ENCODE results near the gene TREML1.
A peak's percentile ranks its signal among the peaks of the same experiment; 100 is the strongest.
"Not testable (repeated sequence)": the region's sequence is repeated elsewhere in the genome, so short reads cannot be mapped to it uniquely, and the experiment has no call there.

Gene TREML1, protein sequence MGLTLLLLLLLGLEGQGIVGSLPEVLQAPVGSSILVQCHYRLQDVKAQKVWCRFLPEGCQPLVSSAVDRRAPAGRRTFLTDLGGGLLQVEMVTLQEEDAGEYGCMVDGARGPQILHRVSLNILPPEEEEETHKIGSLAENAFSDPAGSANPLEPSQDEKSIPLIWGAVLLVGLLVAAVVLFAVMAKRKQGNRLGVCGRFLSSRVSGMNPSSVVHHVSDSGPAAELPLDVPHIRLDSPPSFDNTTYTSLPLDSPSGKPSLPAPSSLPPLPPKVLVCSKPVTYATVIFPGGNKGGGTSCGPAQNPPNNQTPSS

DNA sequence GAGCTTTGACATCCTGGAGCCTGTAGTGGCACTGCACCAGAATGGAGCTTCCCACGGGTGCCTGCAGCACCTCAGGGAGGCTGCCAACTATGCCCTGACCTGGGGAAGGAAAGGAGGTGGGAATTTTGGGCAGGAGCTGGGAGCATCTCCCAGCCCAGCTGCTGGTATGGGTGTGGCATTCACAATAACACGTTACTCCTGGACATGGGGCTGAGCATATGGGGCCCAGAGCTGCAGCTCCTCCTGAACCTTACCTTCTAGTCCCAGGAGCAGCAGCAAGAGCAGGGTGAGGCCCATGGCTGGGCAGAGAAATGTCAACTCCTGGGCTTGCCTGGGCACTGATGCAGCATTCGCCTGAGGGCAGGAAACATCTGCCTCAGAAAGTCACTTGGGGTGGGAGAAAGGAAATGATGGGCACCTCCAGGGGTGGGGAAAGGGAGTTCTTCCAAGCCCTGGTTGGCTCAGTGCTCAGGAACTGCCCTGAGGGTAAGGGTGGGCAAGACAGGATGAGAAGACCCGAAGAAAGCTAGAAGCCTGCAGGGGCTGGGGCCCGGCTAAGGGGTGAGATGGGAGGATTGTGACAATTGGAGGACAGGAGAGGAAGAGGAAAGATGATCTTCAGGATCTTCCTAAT lies at the start of gene TREML1:
TSS of gene TREML1 (minus strand) at position 356 of the 634 bp plus-strand sequence. CDS start at position 297, 59 bp downstream.
- no peak for DNase-seq (ENCODE audit: low read depth in 3 of 3, low spot score in 1 of 3)

DNA sequence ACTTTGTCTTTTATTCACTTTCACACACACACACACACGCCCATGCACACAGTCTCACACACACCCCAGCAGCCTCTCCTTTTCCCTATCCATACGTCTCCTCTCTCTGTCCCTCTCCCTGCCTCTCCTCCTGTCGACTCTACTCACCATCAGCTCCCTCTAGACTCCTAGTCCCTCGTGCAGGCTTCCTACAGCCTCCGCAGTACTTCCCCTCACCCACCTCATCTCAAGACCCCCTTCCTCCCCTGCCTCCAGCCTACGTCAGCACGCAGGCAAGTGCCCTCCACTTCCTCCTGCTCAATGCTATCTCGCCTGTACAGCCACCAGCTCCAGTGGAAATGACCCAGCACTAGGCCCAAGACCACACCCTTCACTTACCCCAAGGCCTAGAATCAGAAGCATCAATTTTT lies 47.6 kb upstream of the TREML1 start:
- DNase-seq (ENCODE audit: low read depth in 3 of 3, low spot score in 1 of 3) = no peak

DNA sequence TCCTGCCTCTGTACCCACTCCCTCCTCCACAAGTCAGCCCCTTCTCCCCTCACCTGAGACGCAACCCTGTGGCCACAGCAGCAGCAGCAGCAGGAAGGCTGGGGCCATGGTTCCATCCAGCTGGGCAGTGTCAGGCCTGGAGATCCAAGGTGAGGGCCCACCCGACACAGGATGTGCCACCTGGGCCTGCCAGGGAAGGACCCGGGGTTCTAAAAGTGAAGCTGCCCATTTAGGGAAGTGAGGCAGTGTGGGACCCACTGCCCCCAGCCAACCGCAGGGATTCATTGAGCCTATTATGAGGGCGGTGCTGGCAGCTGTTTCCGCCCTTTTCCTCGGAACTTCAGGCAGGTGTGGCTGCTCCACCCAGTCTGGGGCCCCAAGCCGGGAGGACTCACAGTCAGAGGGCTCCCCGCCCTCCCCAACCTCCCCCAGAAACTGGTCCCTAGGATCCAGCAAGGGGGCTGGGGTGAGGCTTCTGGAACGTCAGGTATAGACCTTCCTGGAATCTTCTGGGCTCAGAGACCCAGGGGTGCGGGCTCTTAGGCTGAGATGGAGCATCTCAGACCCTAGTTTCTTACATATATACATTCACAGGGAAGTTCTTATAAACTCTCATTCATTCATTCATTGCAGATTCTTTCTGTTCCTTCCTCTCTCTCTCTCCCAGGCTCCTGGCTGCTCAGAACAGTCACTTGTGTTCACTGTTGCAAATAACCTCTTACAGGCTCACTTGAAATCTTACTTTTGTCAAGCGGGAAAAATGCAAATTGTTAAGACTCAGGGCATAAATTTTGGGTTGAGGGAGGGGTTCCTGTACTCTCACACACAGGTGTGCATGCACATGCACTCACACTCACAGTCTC lies 47.0 kb upstream of the TREML1 start, which contains the start of gene TREML2:
TSS of gene TREML2 (minus strand) at position 249 of the 863 bp plus-strand sequence. CDS start at position 108, 141 bp downstream.
- no peak for DNase-seq (ENCODE audit: low read depth in 3 of 3, low spot score in 1 of 3)

DNA sequence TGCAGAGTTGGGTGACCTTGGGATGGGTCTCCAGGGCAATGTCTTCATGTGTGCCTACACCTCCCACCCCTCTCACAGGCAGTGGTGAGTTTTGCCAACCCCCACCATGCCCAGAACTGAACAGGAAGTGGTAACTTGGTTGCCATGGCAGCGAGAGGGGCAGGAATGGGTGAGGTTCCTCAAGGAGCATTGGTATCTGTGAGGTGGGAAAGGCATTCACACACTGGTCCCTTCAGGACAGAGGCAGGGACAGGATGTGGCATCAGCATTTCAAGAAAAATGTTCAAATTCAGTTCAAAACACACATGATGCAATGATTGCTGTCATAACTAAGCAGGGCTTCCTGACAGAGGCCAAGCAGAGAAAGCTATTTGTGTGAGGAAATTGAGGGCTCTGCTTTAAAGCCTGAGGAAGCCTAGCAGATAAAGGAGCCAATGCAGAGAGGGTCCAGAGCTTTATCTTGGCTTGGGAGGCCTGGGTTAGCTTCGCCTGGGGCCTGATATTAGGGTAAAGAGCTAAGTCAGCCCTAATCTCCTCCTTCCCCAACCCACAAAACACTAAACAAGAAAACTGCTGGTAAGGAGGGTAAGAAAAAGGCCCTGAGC lies 46.3 kb upstream of the TREML1 start:
- peak in 1 of 3 donors; percentile 20 for DNase-seq (ENCODE audit: low read depth in 3 of 3, low spot score in 1 of 3)

DNA sequence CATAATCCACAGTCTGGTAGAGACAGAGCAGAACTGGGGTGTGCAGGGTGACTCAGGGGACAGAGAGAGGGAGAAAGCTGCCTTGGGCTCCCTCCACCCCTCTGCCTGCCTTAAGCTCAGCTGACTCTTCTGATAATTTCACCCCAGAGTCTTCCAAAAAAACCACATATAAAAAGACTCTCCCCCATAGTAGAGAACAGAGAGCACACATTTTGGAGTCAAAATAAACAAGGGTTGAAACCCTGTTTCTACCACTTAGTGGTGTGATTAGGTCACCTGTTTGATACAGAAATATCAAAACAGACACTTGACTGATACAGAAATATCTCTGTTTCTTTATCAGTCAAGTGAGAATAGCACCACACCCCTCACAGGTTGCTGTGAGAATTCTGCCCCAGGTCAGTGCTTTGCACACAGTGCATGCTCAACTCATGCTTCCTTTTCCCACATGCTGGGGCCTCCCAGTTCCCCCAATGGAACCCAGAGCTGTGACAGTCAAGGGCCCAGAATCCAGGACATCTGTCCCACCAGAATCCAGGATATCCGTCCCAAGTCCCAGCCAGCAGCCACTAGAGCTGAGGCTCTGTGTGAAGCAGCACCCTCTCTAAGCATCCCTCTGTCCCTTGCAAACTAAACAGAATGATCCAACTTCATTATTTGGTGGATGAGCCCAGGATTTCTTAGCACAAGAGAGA lies 45.6 kb upstream of the TREML1 start:
- DNase-seq (ENCODE audit: low read depth in 3 of 3, low spot score in 1 of 3) = no peak

DNA sequence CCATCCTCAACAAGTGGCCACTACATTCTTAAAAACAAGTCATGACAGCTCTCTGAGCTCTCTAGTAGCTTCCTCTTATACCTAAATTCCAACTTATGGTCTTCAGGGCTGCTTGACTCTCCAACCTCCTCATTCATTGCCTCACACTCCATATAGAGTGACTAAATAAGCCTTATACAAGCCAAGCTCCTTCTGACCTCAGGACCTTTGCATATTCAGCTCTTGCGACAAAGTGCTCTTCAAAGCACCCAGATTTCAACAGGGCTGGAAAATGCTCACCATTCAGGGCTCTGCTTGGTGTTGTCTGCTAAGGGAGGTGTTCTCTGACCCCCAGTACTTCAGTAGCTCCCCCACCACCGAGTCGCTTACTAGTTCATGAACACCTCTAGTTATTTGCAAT lies 43.1 kb upstream of the TREML1 start:
- no peak for DNase-seq (ENCODE audit: low read depth in 3 of 3, low spot score in 1 of 3)

DNA sequence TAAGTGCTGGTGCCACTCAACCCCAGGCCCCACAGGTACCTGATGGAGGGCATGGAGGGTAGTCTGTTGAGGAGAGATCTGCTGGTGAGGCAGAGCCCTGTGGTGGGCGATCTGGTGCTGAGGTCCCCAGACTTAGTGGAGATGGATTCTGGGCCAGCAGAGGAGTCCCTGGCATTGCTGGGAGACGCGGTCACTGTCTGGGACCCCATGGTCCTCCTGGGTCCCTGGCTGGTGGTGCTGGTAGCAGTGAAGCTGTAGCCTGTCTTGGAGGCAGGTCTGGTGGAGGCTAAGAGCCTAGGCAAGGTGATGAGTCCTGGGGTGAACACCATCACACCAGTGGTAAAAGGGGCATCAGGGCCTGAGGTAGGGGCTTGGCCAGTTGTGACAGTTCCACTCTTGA lies 40.2 kb upstream of the TREML1 start:
- DNase-seq (ENCODE audit: low read depth in 3 of 3, low spot score in 1 of 3) = no peak

DNA sequence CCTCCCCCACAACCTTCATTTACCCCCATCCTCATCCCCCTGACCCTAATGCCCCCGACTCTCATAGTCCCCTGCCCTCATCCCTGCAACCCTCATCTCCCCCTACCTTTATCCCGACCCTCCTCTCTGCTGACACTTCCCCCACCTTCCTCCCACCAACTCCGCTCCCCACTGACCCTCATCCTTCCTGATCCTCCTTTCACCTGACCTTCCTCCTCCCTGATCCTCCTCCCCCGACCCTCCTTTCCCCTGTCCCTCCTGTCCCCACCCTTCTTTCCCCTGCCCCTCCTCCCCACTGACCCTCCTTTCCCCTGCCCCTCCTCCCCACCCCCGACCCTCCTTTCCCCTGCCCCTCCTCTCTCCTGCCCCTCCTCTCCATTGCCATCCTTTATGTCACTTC lies 39.7 kb upstream of the TREML1 start:
- DNase-seq (ENCODE audit: low read depth in 3 of 3, low spot score in 1 of 3) = no peak

DNA sequence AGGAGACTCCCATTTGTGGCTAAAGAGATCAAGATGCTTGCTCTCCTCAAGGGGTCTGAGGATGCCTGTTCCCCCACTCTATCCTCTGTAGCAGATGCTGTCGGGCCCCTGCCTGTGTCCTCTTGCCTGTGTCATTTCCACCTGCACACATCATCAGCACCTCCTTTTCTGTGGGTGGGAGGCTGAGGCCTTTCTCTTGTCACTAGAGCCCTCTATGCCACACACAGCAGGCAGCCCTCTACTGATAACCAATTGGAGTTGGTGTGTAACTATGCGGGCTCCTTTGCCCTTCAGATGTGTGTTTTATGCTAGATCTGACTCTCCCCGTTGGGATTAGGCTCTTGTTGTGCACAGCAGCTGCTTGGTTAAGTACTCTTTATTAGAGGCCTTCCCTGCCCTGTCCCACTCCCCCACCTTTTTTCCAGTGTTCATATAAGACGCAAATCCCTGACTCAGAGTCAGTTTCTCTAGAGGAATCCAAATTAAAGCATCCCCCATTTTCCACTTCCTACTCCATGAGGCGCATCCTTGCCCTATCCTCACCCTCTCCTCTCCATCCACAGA lies 39.1 kb upstream of the TREML1 start:
- DNase-seq (ENCODE audit: low read depth in 3 of 3, low spot score in 1 of 3) = no peak

DNA sequence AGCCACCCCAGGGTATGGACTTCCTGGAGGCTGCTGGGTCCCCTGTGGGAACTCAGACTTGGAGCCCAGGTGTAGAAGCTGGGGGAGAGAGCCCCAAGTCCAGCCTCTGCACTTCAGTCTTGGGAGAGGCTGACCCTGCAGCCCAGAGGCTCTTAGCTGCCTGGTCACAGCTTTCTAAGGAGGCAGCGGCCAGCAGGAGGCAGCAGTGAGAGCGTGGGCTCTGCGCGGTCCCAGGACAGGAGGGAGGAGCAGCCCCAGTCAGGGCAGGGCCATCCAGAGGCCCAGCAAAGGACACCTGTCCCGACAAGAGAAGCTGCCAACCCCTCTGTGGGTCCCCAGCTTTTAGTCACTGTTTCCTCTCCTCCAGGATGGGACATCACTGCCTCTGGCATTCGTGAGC lies 37.4 kb upstream of the TREML1 start:
- peak in 1 of 3 donors; percentile 37 for DNase-seq (ENCODE audit: low read depth in 3 of 3, low spot score in 1 of 3)

DNA sequence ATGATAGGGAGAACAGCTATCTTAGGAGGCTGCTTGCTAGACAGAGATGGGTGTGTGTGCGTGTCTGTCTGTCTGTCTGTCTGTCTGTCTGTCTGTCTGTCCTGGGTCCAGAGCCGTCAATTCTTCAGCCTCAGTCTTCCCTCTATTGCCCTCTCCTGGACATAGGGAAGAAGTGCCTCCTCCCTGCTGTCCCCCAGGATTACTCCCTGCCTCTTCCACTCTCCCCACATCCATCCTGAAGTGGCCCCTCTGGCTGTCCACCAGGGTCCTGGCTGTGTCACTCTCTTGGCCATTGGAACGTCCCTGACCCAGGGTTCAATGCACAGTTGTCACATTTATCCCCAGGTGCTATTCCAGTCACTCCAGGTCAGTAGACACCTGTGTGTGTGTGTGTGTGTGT lies 36.6 kb upstream of the TREML1 start:
- DNase-seq (ENCODE audit: low read depth in 3 of 3, low spot score in 1 of 3) = no peak

DNA sequence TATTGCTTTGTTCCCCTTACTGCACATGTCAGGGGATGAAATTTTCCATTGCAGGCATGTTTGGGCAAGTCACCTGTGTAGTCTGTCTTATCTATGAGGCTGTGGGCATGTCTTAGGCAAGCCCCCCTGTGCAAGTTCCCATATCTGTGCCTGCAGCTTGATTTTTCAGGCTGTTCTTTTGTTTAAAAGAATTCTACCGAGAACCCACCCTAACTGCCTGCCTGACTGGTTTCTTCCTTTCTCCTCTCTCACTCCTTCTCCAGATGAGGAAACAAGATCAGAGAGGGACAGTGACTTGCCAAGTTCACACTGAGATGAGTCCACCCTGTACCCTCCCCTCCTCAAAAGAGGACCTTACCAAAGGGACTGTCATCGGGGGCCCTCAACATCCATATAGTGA lies 35.8 kb upstream of the TREML1 start:
- DNase-seq (ENCODE audit: low read depth in 3 of 3, low spot score in 1 of 3) = no peak

DNA sequence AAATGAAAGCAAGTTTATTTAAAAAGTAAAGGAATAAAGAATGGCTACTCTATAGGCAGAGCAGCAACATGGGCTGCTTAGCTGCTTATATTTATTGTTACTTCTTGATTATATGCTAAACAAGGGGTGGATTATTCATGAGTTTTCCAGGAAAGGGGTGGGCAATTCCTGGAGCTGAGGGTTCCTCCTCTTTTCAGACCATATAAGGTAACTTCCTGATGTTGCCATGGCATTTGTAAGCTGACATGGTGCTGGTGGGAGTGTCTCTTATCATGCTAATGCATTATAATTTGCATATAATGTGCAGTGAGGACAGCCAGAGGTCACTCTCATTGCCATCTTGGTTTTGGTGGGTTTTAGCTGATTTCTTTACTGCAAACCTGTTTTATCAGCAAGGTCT lies 34.9 kb upstream of the TREML1 start:
- DNase-seq (ENCODE audit: low read depth in 3 of 3, low spot score in 1 of 3) = not testable (repeated sequence)

DNA sequence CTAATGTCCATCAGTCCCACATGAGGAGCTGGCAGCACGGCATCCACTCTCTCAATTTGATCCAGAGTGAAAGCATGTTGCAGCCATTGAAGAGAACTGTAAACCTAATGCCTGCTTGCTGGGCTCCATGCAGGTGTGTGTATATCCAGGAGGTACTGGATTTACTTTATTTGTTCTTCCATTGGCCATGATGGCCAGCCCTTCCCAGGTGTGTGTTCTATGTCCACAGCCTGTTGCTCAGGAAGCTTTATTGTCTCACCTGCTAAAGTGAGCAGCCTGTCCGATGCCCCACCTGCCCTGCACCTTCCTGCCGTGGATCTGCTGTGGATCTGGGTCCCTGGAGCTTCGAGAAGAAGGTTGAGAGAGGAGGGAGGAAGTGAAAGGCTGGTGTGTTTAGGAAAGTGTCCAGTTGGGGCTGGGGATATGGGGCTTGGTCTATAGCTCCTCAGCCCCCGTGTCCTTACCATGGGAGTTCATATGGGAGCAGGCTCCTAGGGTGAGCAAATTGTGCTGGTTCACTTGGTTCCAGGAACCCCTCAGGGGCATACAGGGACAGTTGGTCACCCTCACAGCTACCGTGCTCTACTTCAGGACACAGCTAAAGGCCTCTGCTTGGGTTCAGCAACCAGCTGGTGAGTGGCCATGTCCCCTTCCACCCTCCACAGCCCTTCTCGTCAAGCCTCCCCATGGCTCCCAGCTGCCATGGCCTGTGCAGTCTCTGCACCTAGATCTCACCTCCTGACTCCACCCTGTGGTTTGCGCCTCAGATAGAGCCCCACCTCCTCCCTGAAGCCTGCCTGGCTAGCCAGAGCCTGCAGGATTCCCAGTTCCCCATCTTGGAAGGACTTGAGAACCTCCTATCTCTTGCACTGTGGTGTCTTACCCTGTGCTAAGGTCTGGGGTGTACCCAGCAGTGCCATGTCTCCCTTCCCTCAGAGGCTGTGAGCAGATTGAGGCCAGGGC lies 34.1 kb upstream of the TREML1 start:
- no peak for DNase-seq (ENCODE audit: low read depth in 3 of 3, low spot score in 1 of 3)

DNA sequence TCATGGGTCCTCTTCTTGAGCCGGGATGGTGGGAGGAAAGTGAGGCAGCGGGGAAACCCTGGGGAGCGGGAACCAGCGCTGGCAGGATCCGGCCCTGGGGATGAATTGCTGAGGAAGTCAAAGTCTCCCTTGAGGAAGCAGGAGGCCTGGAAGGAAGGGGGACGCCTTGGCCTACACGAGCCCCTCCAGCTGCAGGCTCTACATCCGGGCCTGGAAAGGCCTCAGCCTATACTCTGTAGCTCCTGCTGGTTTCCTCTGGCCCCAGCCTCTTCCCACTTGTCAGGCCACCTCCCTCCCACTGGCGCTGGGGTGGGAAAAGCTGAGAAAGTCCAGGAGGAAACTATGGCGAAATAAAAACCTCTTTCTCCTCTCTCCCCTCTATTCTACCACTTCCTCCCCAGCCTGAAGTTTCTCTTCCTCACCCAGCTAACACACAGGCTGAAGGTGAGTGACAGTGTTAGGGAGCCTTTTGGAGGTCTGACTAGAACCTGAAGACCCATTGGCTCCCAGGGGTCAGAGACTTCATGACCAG lies 31.9 kb upstream of the TREML1 start:
- DNase-seq (ENCODE audit: low read depth in 3 of 3, low spot score in 1 of 3) = no peak

DNA sequence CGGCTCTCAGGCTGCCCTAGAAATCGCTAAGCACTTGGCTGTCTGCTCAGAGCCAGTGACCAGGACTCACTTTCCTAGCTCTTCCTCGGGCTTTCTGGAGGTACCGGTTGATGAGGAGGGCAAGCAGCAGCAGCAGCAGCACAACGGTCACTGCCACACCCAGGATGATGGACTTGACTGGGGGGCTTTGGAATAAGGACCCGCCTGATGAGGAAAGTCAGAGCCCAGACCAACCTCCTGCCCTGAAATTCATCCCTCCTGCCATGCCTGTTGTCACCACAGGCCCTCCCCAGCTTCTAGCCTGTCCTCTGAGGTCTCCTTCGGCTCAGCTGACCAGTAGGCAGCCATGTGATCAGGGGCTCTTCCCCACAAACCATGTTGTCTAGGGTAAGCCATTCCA lies 30.6 kb upstream of the TREML1 start:
- no peak for DNase-seq (ENCODE audit: low read depth in 3 of 3, low spot score in 1 of 3)

DNA sequence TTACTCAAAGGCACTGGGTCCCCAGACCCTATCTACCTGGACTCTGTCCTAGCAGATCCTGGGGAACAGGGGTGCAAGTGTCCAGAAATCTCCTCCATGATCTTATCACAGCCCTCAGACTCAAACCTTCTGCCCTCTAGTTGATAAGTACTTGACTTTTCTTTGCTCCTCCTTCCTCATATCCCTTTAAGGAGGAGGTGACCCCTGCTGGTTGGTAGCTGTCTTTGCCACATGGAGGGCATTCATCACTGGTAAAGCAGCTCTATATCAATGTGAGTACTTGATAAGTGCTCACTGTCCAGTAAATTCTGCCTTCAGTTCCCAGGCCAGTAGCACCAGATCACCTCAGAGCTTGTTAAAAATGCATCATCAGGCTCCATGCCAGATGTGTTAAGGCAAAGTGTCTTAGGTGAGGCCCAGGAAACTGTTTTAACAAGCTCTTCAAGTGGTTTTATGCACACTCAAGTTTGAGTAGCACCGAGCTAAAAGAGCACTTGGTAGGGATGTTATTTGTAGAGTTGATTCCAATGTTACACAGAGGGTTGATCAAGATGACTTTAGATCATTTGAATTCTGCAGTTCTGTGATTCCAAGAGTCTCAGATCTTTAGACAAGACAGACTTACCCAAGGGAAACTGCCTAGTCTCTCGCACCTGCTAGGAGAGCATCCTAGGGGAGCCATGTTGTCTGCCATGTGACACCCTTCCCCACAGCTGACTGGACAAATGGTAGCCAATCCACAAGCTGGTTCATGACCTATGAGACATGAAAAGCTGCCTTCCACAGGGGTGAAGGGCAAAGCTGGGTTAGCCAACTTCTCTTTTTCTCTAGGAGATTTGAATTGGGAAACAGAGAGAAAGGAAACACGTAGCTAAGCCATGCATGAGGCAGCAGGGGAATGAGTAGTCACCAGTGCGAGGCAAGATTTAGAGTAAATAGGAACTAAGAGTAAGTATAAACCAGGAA lies 28.2 kb upstream of the TREML1 start:
- peak in 1 of 3 donors; percentile 13 for DNase-seq (ENCODE audit: low read depth in 3 of 3, low spot score in 1 of 3)

DNA sequence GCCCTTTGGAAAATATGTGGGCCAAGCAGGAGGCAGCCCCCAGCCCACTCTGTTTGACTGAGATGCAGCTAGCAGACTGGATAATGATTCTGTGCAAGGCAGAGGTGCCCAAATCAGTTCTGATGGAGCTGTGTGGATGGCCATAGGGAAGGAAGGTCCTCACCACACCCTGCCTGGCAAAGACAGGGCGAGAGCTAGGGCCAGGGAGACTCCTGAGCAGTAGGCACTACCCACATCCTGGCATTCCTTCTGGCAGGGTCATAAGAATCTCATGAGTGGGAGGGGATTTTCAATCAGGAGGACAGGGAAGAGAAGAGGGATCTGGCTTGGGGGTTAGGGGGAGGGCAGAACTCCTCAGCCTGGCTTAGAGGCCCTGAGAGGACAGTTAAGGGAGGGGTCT lies 27.4 kb upstream of the TREML1 start:
- DNase-seq (ENCODE audit: low read depth in 3 of 3, low spot score in 1 of 3) = no peak

Data from stimulated activated CD4-positive, alpha-beta T cell treated with anti-CD3 and anti-CD28 coated beads, TNF-alpha, amount 100 ng/mL, for 1 hour (primary cell).